Measurements from ENCODE around the gene CNR1. TPM values are rescaled to one million over a fixed set of nuclear protein-coding genes. Genes with fewer than 3 reads are reported as not detected.

Gene CNR1
- polyA plus RNA-seq, 1 of the 3 experiments (the other 2 are of a cell fraction), result not detected

- Histone ChIP-seq H3K36me3 (replicated peaks in 1 of 2; ENCODE audit: control insufficient read depth in 1 of 2, insufficient read depth in 2 of 2, low read length in 1 of 2) (no peaks in the 10 kb centered on the region), H3K27me3 (ENCODE audit: insufficient read depth) (peaks cover 34% of the 10 kb centered on the region), H2AFZ (ENCODE audit: low read depth) (no peak overlapping the region), H3K27ac (ENCODE audit: low read depth in 2 of 2, low read length in 1 of 2) (no peak overlapping the region), H3K9ac (no peak overlapping the region), H3K79me2 (ENCODE audit: insufficient read depth) (no peaks in the 10 kb centered on the region), H3F3A (replicated peaks; ENCODE audit: insufficient read depth) (no peaks in the 10 kb centered on the region), H3K9me2 (no peaks in the 10 kb centered on the region), H3K9me3 (no peaks in the 10 kb centered on the region), H3K4me3 (ENCODE audit: low read depth in 2 of 2, low read length in 1 of 2) (no peak overlapping the region), H4K20me1 (ENCODE audit: insufficient read depth) (no peaks in the 10 kb centered on the region), H3K4me2 (no peak overlapping the region), H3K4me1 (ENCODE audit: control insufficient read depth in 1 of 2, insufficient read depth in 2 of 2, low read depth in 1 of 2, low read length in 1 of 2) (peaks cover 0 to 4% of the 10 kb centered on the region in 2 experiments; a peak in 1 of 4 replicates)
- 28% methylated on average over 1 of the region's 1 CpG for WGBS (ENCODE audit: low lambda C conversion rate)
- POLR2A ChIA-PET, result no interaction called here
- no peak for TF ChIP-seq REST (IDR thresholded peaks at IDR 0.05; ENCODE audit: low read depth, low read length)
- no peak for TF ChIP-seq NFIC (IDR thresholded peaks at IDR 0.05; ENCODE audit: borderline replicate concordance)
- no peak for TF ChIP-seq RXRA (IDR thresholded peaks at IDR 0.05; ENCODE audit: borderline replicate concordance, low read depth)
- no peak for TF ChIP-seq ZBTB33 (IDR thresholded peaks at IDR 0.05; ENCODE audit: borderline replicate concordance, low read depth)
- no peak for TF ChIP-seq ELF1 (IDR thresholded peaks at IDR 0.05)
- no peak for TF ChIP-seq TEAD4 (IDR thresholded peaks at IDR 0.05; ENCODE audit: borderline replicate concordance, insufficient read depth)
- TF ChIP-seq POLR2AphosphoS5 (IDR thresholded peaks at IDR 0.05; ENCODE audit: low read depth, low read length), result no peak
- no peak for TF ChIP-seq MEF2A (IDR thresholded peaks at IDR 0.05; ENCODE audit: borderline replicate concordance, low read depth)
- no peak for TF ChIP-seq SMC3 (IDR thresholded peaks at IDR 0.05; ENCODE audit: low read depth, low read length)
- TF ChIP-seq USF2 (IDR thresholded peaks at IDR 0.05; ENCODE audit: borderline replicate concordance, low read depth, low read length), result no peak
- TF ChIP-seq EZH2phosphoT487 (IDR thresholded peaks at IDR 0.05; ENCODE audit: borderline replicate concordance, low read depth), result no peak
- no peak for TF ChIP-seq IRF3 (IDR thresholded peaks at IDR 0.05; ENCODE audit: low read depth, low read length)
- TF ChIP-seq USF1 (IDR thresholded peaks at IDR 0.05; ENCODE audit: borderline replicate concordance, low read depth), result no peak
- TF ChIP-seq CHD2 (IDR thresholded peaks at IDR 0.05; ENCODE audit: low read length, partially characterized antibody), result no peak
- CTCF ChIA-PET, result interaction anchor here (1.1 kb wide), 1 partner anchor 234 kb away, joined by 3 read pairs; no protein-coding TSS in a partner anchor
- DNase-seq, result no peak
These were observed 2.5 kb downstream of the CNR1 start for GRCh38 chr6:88163616-88164015.

All from SK-N-SH (cell line).